K562 (cell line): Measurements from ENCODE around the gene SYT1. TPM values are rescaled to one million over a fixed set of nuclear protein-coding genes. Genes with fewer than 3 reads are reported as not detected.

ENCODE experiments used
- ATAC-seq: fragments of 200-7000 bp; cut with Tn5 transposase; 3 replicates; pipeline ENCODE4 v1.9.1; 2020; ENCODE audit warnings: moderate library complexity
- BruUV-seq: library from RNA; stranded (reverse); fragments of 400-500 nt; replicated peaks from 2 replicates; lab custom pipeline; 2021; lab: Mats Ljungman, UMichigan
- CTCF ChIA-PET: fragments of 300-600 bp; formaldehyde crosslinking; extraction: SDS; loops from one replicate; lab custom pipeline; 2021; ENCODE audit warnings: low intra/inter-chr PET ratio; lab: Yijun Ruan, JAX
- POLR2A ChIA-PET: fragments of 300-600, 350-650 bp; sonication (Branson Sonifier 250); formaldehyde crosslinking; extraction: SDS; loops from one replicate; lab custom pipeline; 2021; ENCODE audit warnings: antibody characterized with exemption, inconsistent platforms; lab: Yijun Ruan, JAX
- DNase-seq, 4 experiments: peaks; one replicate each; pipeline versions ENCODE4 v3.0.0 to v3.0.0-alpha.2; 2011 to 2018; ENCODE audit warnings: low spot score in 3 of 4, mixed read lengths in 3 of 4; ENCODE audit errors: extremely low read depth in 1 of 4
- FAIRE-seq: peaks from 2 replicates; lab custom pipeline; 2011; peaks lifted over from hg19 to GRCh38; lab: Jason Lieb, UNC
- H2AFZ ChIP-seq: 2 replicates; pipeline ENCODE4 v1.6.0; 2011; ENCODE audit warnings: low read depth, low read length, control low read depth, inconsistent platforms
- H3K27ac ChIP-seq: fragments of 200-600 bp; 3 replicates; pipeline ENCODE4 v1.8.0; 2011; ENCODE audit warnings: low read depth, mild to moderate bottlenecking, control low read depth, inconsistent platforms, low read length, moderate library complexity, mixed read lengths; ENCODE audit errors: extremely low read depth
- H3K27me3 ChIP-seq, 2 experiments: fragments of 300-600 bp in 1 of 2; 2 replicates in 1 of 2; 3 replicates in 1 of 2; pipeline versions ENCODE4 v1.6.0 to v1.8.0; 2011; ENCODE audit warnings: inconsistent platforms in 2 of 2, low read length in 2 of 2, mild to moderate bottlenecking in 1 of 2, mixed read lengths in 1 of 2, moderate library complexity in 1 of 2; ENCODE audit not compliant: control insufficient read depth in 2 of 2, insufficient read depth in 2 of 2
- H3K36me3 ChIP-seq: fragments of 300-600 bp; 3 replicates; pipeline ENCODE4 v1.8.0; 2011; ENCODE audit warnings: mild to moderate bottlenecking, low read length, inconsistent platforms; ENCODE audit not compliant: control insufficient read depth, insufficient read depth
- H3K4me1 ChIP-seq, 2 experiments: fragments of 200-600 bp in 1 of 2; replicated peaks in 1 of 2; 2 replicates in 1 of 2; 3 replicates in 1 of 2; pipeline versions ENCODE4 v1.5.1 to v1.8.0; 2011; ENCODE audit warnings: inconsistent platforms in 2 of 2, low read length in 2 of 2, mild to moderate bottlenecking in 1 of 2, mixed read lengths in 1 of 2, moderate library complexity in 1 of 2; ENCODE audit not compliant: control insufficient read depth in 2 of 2, insufficient read depth in 2 of 2
- H3K4me2 ChIP-seq: 2 replicates; pipeline ENCODE4 v1.6.1; 2011; ENCODE audit warnings: low read length, control low read depth, inconsistent platforms, mixed read lengths; ENCODE audit not compliant: insufficient read depth
- H3K4me3 ChIP-seq: fragments of 200-600 bp; sonication (generic), shearing (Covaris generic); 2 replicates; pipeline ENCODE4 v1.5.1; 2016; ENCODE audit warnings: control low read depth, inconsistent platforms
- H3K79me2 ChIP-seq: fragments of 200-600 bp; 3 replicates; pipeline ENCODE4 v1.8.0; 2011; ENCODE audit warnings: low read length, inconsistent platforms; ENCODE audit not compliant: control insufficient read depth, insufficient read depth
- H3K9ac ChIP-seq, 2 experiments: 2 replicates each; pipeline versions ENCODE4 v1.6.0 to v1.6.1; 2011; ENCODE audit warnings: low read depth in 2 of 2, low read length in 2 of 2, control low read depth in 1 of 2, inconsistent platforms in 1 of 2, mild to moderate bottlenecking in 1 of 2, mixed read lengths in 1 of 2; ENCODE audit not compliant: insufficient read depth in 1 of 2
- H3K9me1 ChIP-seq: one replicate; pipeline ENCODE4 v1.6.0; 2011; ENCODE audit warnings: inconsistent platforms, mild to moderate bottlenecking, low read length, moderate library complexity; ENCODE audit not compliant: control insufficient read depth, insufficient read depth
- H3K9me3 ChIP-seq: replicated peaks from 2 replicates; pipeline ENCODE4 v1.5.1; 2011; ENCODE audit warnings: low read depth, low read length, inconsistent platforms; ENCODE audit not compliant: control insufficient read depth, insufficient read depth
- H4K20me1 ChIP-seq: replicated peaks from 2 replicates; pipeline ENCODE4 v1.6.1; 2011; ENCODE audit warnings: low read length, inconsistent platforms, mixed read lengths; ENCODE audit not compliant: control insufficient read depth, insufficient read depth
- CC2D1A ChIP-seq: fragments of 450-650 bp; IDR thresholded peaks from 2 replicates; pipeline ENCODE4 v1.6.1; 2017; ENCODE audit warnings: mild to moderate bottlenecking
- DPF2 ChIP-seq: fragments of 450-650 bp; IDR thresholded peaks from 2 replicates; pipeline ENCODE4 v1.6.1; 2016
- GATA2 ChIP-seq: sonication (generic); formaldehyde crosslinking; IDR thresholded peaks from 2 replicates; pipeline ENCODE4 v1.4.0; 2020; ENCODE audit warnings: mild to moderate bottlenecking, missing genetic modification reagents
- HDAC1 ChIP-seq, 2 experiments: fragments of 450-650 bp; IDR thresholded peaks; 2 replicates each; pipeline ENCODE4 v1.6.1; 2016 to 2017; ENCODE audit warnings: inconsistent platforms in 1 of 2, mild to moderate bottlenecking in 1 of 2, moderate library complexity in 1 of 2
- HDAC6 ChIP-seq: IDR thresholded peaks from 2 replicates; pipeline ENCODE4 v1.6.1; 2012; ENCODE audit warnings: low read depth, mild to moderate bottlenecking, control low read depth, inconsistent platforms, low read length, moderate library complexity
- HLTF ChIP-seq: fragments of 450-650 bp; IDR thresholded peaks from 2 replicates; pipeline ENCODE4 v1.6.1; 2016
- HMG20B ChIP-seq: fragments of 250-450 bp; sonication (Bioruptor Pico); IDR thresholded peaks from 2 replicates; pipeline ENCODE4 v1.5.0; 2021; ENCODE audit warnings: mild to moderate bottlenecking
- KHSRP ChIP-seq: fragments of 450-650 bp; IDR thresholded peaks from 2 replicates; pipeline ENCODE4 v1.6.1; 2017
- RBFOX2 ChIP-seq: fragments of 200-400 bp; formaldehyde crosslinking; IDR thresholded peaks from 2 replicates; pipeline ENCODE4 v1.6.1; 2017; ENCODE audit warnings: low read depth, mild to moderate bottlenecking, low read length, moderate library complexity
- RBM39 ChIP-seq: fragments of 200-400 bp; formaldehyde crosslinking; optimal IDR thresholded peaks from 2 replicates; pipeline ENCODE3; 2018; ENCODE audit warnings: low read depth, low read length
- SIN3A ChIP-seq, 2 experiments: fragments of 150-350 bp in 1 of 2; IDR thresholded peaks; 2 replicates each; pipeline ENCODE4 v1.6.1; 2011 to 2016; ENCODE audit warnings: borderline replicate concordance in 2 of 2, low read depth in 2 of 2, low read length in 2 of 2, mild to moderate bottlenecking in 2 of 2, moderate library complexity in 2 of 2; ENCODE audit not compliant: control insufficient read depth in 1 of 2
- ZC3H8 ChIP-seq: fragments of 450-650 bp; IDR thresholded peaks from 2 replicates; pipeline ENCODE4 v1.6.1; 2017
- ZNF699 ChIP-seq: fragments of 250-450 bp; sonication (Bioruptor Pico); IDR thresholded peaks from 2 replicates; pipeline ENCODE4 v1.8.0; 2021; ENCODE audit warnings: mild to moderate bottlenecking, moderate library complexity; ENCODE audit not compliant: insufficient replicate concordance
- WGBS: fragments of 100-300 bp; shearing (Covaris generic); methylation state at CpG from one replicate; pipeline ENCODE4 v1.1.6; 2016; ENCODE audit warnings: low coverage, mixed read lengths; ENCODE audit not compliant: insufficient coverage; ENCODE audit errors: missing lambda C conversion rate; 5-methylcytosine and 5-hydroxymethylcytosine counted together
- in situ Hi-C: fragments of 300-500 bp; cut with MboI; formaldehyde crosslinking; loops from 4 replicates; pipeline ENCODE4 v1.15.0; 2018; ENCODE audit warnings: inconsistent platforms, mixed read lengths
- intact Hi-C: fragments of 100-400 bp; cut with micrococcal nuclease; formaldehyde crosslinking; loops from 2 replicates; pipeline ENCODE4 v1.14.2; 2022
- polyA plus RNA-seq, 8 experiments: library from polyadenylated mRNA; depleted of rRNA in 4 of 8; stranded (reverse) in 5 of 8; unstranded in 3 of 8; fragments of >200 nt; fragmentation: Nextera tagmentation in 2 of 8; fragmentation: Illumina TruSeq in 1 of 8; extraction: Ambion mirVana in 2 of 8; extraction: Trizol in 1 of 8; gene quantifications; 2 replicates each; pipeline versions ENCODE4 v1.2.1 to v1.2.3, GENCODE V29; 2011 to 2014; ENCODE audit warnings: inconsistent platforms in 1 of 8, missing spikeins in 1 of 8
- total RNA-seq, 7 experiments: library from RNA; depleted of rRNA in 6 of 7; stranded (reverse); fragments of >200 nt in 6 of 7; fragmentation: Illumina TruSeq in 2 of 7; extraction: Trizol in 2 of 7; gene quantifications; 2 replicates each; pipeline versions ENCODE4 v1.2.1 to v1.2.3, GENCODE V29; 2011 to 2021; ENCODE audit warnings: low replicate concordance in 1 of 7
- TF ChIP-seq, protein P1 (sequence below): fragments of 250-450 bp; sonication (Bioruptor Pico); IDR thresholded peaks from 2 replicates; pipeline ENCODE4 v1.5.0; 2021; ENCODE audit warnings: mild to moderate bottlenecking, moderate library complexity

SYT1 gene
- total and polyA plus RNA-seq, 9 of the 15 experiments (the other 6 are each of a cell fraction or from before 2014, with no cell fraction given), result 0.03 to 0.13 (median 0.07) TPM; not detected in 4

DNA sequence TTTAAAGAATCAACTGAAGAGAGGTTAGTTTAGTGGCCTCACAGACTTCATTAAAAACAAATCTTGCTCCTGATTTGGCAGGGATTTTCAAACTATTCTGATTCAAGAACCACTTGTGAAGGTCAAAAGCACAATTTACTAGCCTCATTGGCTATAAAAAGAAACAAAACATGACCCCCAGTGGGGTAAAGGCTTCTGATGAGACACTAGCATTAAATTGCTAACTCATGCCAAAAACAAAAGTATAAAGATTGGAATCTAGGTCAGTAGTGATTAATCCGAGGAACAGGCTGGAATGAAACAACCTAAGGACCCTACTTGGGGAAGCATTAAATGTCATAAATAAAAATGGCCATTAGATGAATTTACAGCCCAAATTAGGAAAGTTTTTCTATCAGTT is 513.9 kb downstream of the SYT1 start:
- Histone ChIP-seq H3K27ac (no peak overlapping the region), H3K9me3 (no peaks in the 10 kb centered on the region), H2AFZ (no peak overlapping the region), H3K36me3 (no peaks in the 10 kb centered on the region), H3K79me2 (no peaks in the 10 kb centered on the region), H3K4me2 (no peak overlapping the region), H3K27me3 (no peaks in the 10 kb centered on the region), H3K9ac (no peak overlapping the region), H3K4me1 (no peaks in the 10 kb centered on the region), H3K9me1 (no peaks in the 10 kb centered on the region), H3K4me3 (no peak overlapping the region), H4K20me1 (no peaks in the 10 kb centered on the region)
- FAIRE-seq (no peak), DNase-seq (no peak), ATAC-seq (no peak)
- ChIA-PET POLR2A (no interaction called here), CTCF (no interaction called here)
- BruUV-seq, result no TSS peak
- TF ChIP-seq ZNF699 (CRISPR knock-in tag) (no peak), HLTF (no peak), HDAC1 (IDR thresholded peaks at IDR 0.05) (no peak), GATA2 (no peak), HMG20B (CRISPR knock-in tag) (no peak), RBM39 (no peak), DPF2 (no peak), SIN3A (IDR thresholded peaks at IDR 0.05; ENCODE audit: borderline replicate concordance in 2 of 2, control insufficient read depth in 1 of 2, low read depth in 2 of 2, low read length in 2 of 2) (no peak), ZC3H8 (no peak), KHSRP (no peak), RBFOX2 (no peak), HDAC6 (no peak), CC2D1A (no peak)
- TF ChIP-seq, protein P1, sequence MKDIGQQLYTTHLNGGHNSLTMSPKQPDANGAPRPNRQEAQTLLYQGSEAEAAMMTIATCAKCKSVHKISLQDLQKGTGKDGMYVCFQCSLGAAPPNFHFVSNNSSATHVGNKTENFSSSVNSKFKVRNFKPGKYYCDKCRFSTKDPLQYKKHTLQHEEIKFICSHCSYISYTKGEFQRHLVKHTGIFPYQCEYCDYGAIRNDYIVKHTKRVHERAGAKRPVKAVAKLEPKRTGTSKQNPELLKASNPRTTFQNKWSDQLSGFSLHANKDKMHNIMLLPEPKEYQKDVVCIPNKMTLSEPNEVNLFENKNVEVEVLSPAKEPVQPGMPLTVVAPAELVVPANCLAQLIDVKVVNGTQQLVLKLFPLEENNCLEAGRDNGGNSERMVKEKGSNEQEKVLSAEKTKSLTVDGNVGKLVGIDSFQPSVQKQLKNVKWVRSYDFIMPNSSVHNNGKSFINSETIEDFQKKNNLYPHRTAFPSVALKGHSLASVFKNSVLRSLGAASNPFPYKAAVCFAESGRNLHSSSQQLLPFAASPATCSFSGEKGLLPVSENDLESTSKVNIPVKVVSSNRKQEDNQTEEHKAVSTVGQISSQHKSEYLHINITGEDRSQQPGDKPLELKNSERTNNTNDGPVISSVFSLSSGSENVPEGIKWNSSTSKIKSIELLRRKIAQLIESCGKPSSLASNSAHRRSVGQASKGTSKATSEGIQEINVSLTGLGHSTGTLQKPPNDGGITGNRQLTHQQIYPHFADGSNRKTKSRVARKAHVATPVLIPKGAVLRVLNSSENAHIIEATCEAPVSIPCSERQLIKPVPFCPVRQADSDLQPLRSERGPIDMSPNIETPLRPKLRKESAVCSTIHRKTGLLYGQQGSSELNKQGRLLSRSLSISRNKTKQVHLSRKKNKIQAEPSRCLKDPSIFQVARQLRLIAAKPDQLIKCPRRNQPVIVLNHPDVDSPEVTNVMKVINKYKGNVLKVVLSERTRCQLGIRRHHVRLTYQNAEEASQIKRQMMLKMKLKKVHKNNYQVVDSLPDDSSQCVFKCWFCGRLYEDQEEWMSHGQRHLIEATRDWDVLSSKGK (CRISPR knock-in tag), result no peak
- in situ Hi-C loops (no loop called here), intact Hi-C loops (no loop called here)
- 0% methylated on average over 1 of the region's 1 CpG for WGBS
